ENCODE data around the gene RFLNA. TPM values are rescaled to one million over a fixed set of nuclear protein-coding genes. Genes with fewer than 3 reads are reported as not detected.

The RFLNA gene
- total RNA-seq (not detected), total RNA-seq (0 to 0.26 (median 0) reads per million in 172 experiments)
- polyA plus RNA-seq (2013, experiment 1 of 2) = not detected
- 0.31 TPM for polyA plus RNA-seq (2013, experiment 2 of 2)

GRCh38 chr12:124294780-124295341 is at the start of gene RFLNA:
TSS of gene RFLNA (plus strand) at chr12:124295093. CDS start at chr12:124295430, 337 bp downstream.
- POLR2A ChIA-PET = no interaction called here
- no peak for ATAC-seq (ENCODE audit: poor library complexity)
- H3K27ac Mint-ChIP-seq = no peak within 1 kb of the TSS
- H3K4me3 Mint-ChIP-seq = no peak within 1 kb of the TSS
- Histone ChIP-seq H3K36me3 (ENCODE audit: insufficient read depth, low read length) (no peaks in the 10 kb centered on the region), H3K9me3 (ENCODE audit: control insufficient read depth in 1 of 2, insufficient read depth in 1 of 2, low read length in 2 of 2) (no peaks in the 10 kb centered on the region), H3K27ac (ENCODE audit: low read depth in 1 of 2, low read length in 2 of 2) (no peak within 1 kb of the TSS), H3K27me3 (ENCODE audit: control insufficient read depth in 1 of 2, insufficient read depth in 2 of 2, low read length in 2 of 2) (peaks cover 20 to 37% of the 10 kb centered on the region in 2 experiments), H3K4me1 (ENCODE audit: insufficient read depth, low read length) (no peaks in the 10 kb centered on the region), H3K4me3 (ENCODE audit: low read length) (no peak within 1 kb of the TSS)
- H3K27me3 Mint-ChIP-seq = peaks cover 57% of the 10 kb centered on the region
- no peaks in the 10 kb centered on the region for H3K36me3 Mint-ChIP-seq (ENCODE audit: low read depth)
- intact Hi-C loops (cut with DNase I, micrococcal nuclease) = no loop called here
- CTCF ChIA-PET = no interaction called here
- no peak for TF ChIP-seq CTCF (IDR thresholded peaks at IDR 0.05)
- no peak for DNase-seq
- H3K9me3 Mint-ChIP-seq = no peaks in the 10 kb centered on the region
- peaks cover 4% of the 10 kb centered on the region for H3K4me1 Mint-ChIP-seq (ENCODE audit: low read depth)

- H3K9me3 Mint-ChIP-seq = peaks cover 2% of the 10 kb centered on the region
- CTCF ChIA-PET = no interaction called here
- H3K4me1 Mint-ChIP-seq (ENCODE audit: low read depth) = no peaks in the 10 kb centered on the region
- no peak for TF ChIP-seq CTCF (IDR thresholded peaks at IDR 0.05)
- Histone ChIP-seq H3K36me3 (ENCODE audit: insufficient read depth, low read length) (no peaks in the 10 kb centered on the region), H3K9me3 (ENCODE audit: control insufficient read depth in 1 of 2, insufficient read depth in 1 of 2, low read length in 2 of 2) (peaks cover 9 to 13% of the 10 kb centered on the region in 2 experiments), H3K27ac (ENCODE audit: low read depth in 1 of 2, low read length in 2 of 2) (no peak overlapping the region), H3K27me3 (ENCODE audit: control insufficient read depth in 1 of 2, insufficient read depth in 2 of 2, low read length in 2 of 2) (peaks cover 0 to 9% of the 10 kb centered on the region in 2 experiments), H3K4me1 (ENCODE audit: insufficient read depth, low read length) (peaks cover 3% of the 10 kb centered on the region), H3K4me3 (ENCODE audit: low read length) (no peak overlapping the region)
- no peak overlapping the region for H3K4me3 Mint-ChIP-seq
- peaks cover 34% of the 10 kb centered on the region for H3K27me3 Mint-ChIP-seq
- intact Hi-C loops (cut with DNase I, micrococcal nuclease) = no loop called here
- H3K27ac Mint-ChIP-seq = no peak overlapping the region
- DNase-seq (no peak), ATAC-seq (ENCODE audit: poor library complexity) (no peak)
- POLR2A ChIA-PET = no interaction called here
- H3K36me3 Mint-ChIP-seq (ENCODE audit: low read depth) = no peaks in the 10 kb centered on the region
These were observed 47.6 kb upstream of the RFLNA start for GRCh38 chr12:124247331-124247730.

- ChIA-PET POLR2A (no interaction called here), CTCF (no interaction called here)
- Histone ChIP-seq H3K9me3 (ENCODE audit: control insufficient read depth in 1 of 2, insufficient read depth in 1 of 2, low read length in 2 of 2) (peaks cover 9 to 13% of the 10 kb centered on the region in 2 experiments), H3K4me3 (ENCODE audit: low read length) (no peak overlapping the region), H3K27me3 (ENCODE audit: control insufficient read depth in 1 of 2, insufficient read depth in 2 of 2, low read length in 2 of 2) (peaks cover 0 to 9% of the 10 kb centered on the region in 2 experiments), H3K27ac (ENCODE audit: low read depth in 1 of 2, low read length in 2 of 2) (no peak overlapping the region), H3K4me1 (ENCODE audit: insufficient read depth, low read length) (peaks cover 3% of the 10 kb centered on the region), H3K36me3 (ENCODE audit: insufficient read depth, low read length) (no peaks in the 10 kb centered on the region)
- Mint-ChIP-seq H3K9me3 (peaks cover 2% of the 10 kb centered on the region), H3K27me3 (peaks cover 24% of the 10 kb centered on the region), H3K4me1 (ENCODE audit: low read depth) (no peaks in the 10 kb centered on the region), H3K4me3 (no peak overlapping the region), H3K36me3 (ENCODE audit: low read depth) (no peaks in the 10 kb centered on the region), H3K27ac (no peak overlapping the region)
- intact Hi-C loops (cut with DNase I, micrococcal nuclease) = no loop called here
- no peak for TF ChIP-seq CTCF (IDR thresholded peaks at IDR 0.05)
- no peak for ATAC-seq (ENCODE audit: poor library complexity)
- DNase-seq = no peak
These were observed 45.7 kb upstream of the RFLNA start for GRCh38 chr12:124248941-124249825.

All from CD4-positive, alpha-beta T cell (primary cell).